ENCODE data around the gene EHD1. TPM values are rescaled to one million over a fixed set of nuclear protein-coding genes. Genes with fewer than 3 reads are reported as not detected.

The EHD1 gene
- polyA plus RNA-seq, 4 donors, result 31.3 to 94.0 (median 34.5) TPM

DNA sequence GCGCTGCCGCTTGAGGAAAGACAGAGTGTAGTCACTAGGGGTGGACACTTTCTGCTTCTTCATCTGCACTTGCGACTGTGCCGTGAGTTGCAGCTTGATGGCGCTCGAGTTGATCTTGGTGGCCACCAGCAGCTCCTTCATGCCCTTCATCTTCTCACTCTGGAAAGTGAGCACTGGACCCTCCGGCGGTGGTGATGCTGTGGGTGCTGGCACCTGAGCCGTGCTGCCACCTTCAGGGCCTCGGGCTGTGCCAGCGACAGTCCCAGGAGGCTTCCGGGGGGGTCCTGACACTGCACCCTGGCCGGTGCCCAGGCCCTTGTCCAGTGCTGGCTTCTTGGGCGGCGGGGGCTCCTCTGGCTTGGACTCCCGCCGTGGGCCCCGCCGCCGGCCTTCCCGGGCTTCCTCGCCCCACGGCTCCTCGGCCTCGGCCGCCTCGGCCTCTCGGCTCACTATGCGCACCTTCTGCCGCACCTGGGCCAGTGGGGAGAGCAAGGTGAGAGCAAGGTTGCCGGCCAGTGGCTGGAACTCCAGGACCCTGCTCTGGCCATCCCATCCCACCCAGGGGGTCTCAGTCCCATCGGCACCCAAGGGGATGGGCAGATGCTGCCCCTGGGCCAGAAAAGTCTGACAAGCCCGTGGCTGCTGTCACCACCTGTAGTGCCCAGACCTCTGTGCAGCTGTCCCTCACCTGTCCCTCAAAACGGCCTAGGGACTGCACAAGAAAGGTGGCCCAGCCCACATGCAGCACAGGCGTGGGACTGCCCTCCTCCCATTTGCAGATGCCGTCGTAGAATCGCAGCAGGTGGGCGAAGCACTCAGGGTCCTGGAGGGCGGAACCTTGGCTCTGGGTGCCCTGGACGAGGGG is 73.8 kb downstream of the EHD1 start:
- 91 to 94% (median 94%) methylated on average over 35 to 41 of the region's 41 CpGs for WGBS, 3 donors
- Histone ChIP-seq H3K27me3 (ENCODE audit: control insufficient read depth in 3 of 3, insufficient read depth in 3 of 3, low read length in 3 of 3) (no peaks in the 10 kb centered on the region), H3K4me1 (ENCODE audit: control insufficient read depth in 3 of 3, insufficient read depth in 2 of 3, low read depth in 1 of 3, low read length in 2 of 3) (peaks cover 1 to 26% (median 4%) of the 10 kb centered on the region in 3 donors), H3K9me3 (ENCODE audit: control insufficient read depth in 2 of 2, insufficient read depth in 1 of 2, low read depth in 1 of 2, low read length in 1 of 2) (no peaks in the 10 kb centered on the region), H3K36me3 (ENCODE audit: control insufficient read depth in 3 of 3, insufficient read depth in 2 of 3, low read depth in 1 of 3, low read length in 3 of 3) (peaks cover 0 to 59% (median 0%) of the 10 kb centered on the region in 3 donors), H3K27ac (ENCODE audit: low read depth in 1 of 3, low read length in 2 of 3) (peak overlapping the region in 1 of 3 donors; percentile 89), H3K4me3 (ENCODE audit: low read depth in 1 of 3, low read length in 3 of 3) (no peak overlapping the region)
- FAIRE-seq, result no peak
- no peak for DNase-seq

DNA sequence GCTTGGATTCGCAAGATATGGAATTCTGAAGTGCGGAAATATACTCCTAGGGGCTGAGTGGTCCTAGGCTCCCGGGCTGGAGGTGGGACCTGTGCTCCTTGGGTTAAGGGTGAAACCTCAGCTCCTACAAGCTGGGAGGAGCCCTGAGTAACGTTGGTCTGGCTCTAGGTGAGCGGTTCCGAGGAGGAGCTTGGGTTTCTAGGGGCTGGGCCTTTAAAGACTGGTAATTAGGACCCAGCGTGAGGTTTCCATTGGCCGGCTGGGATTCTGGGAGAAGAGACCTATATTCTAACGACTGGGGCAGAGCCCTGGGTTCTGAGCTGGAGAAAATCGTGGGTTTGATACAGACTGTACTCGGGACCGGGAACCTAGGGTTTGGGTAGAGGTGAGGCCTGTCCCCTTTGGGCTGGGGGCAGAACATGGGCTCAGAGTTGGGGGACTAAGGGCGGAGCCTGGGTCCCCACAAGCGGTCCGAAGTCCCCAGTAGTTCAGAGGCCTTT is 74.5 kb downstream of the EHD1 start:
- FAIRE-seq (no peak), DNase-seq (no peak)
- Histone ChIP-seq H3K36me3 (ENCODE audit: control insufficient read depth in 3 of 3, insufficient read depth in 2 of 3, low read depth in 1 of 3, low read length in 3 of 3) (peaks cover 0 to 66% (median 0%) of the 10 kb centered on the region in 3 donors), H3K9me3 (ENCODE audit: control insufficient read depth in 2 of 2, insufficient read depth in 1 of 2, low read depth in 1 of 2, low read length in 1 of 2) (no peaks in the 10 kb centered on the region), H3K27ac (ENCODE audit: low read depth in 1 of 3, low read length in 2 of 3) (peak overlapping the region; percentile 27 to 89 (median 83)), H3K4me1 (ENCODE audit: control insufficient read depth in 3 of 3, insufficient read depth in 2 of 3, low read depth in 1 of 3, low read length in 2 of 3) (peaks cover 0 to 21% (median 4%) of the 10 kb centered on the region in 3 donors), H3K27me3 (ENCODE audit: control insufficient read depth in 3 of 3, insufficient read depth in 3 of 3, low read length in 3 of 3) (no peaks in the 10 kb centered on the region), H3K4me3 (ENCODE audit: low read depth in 1 of 3, low read length in 3 of 3) (peak overlapping the region in 2 of 3 donors; percentile 66 to 67)
- WGBS, 3 donors, result 39 to 42% (median 40%) methylated on average over 15 of the region's 15 CpGs

DNA sequence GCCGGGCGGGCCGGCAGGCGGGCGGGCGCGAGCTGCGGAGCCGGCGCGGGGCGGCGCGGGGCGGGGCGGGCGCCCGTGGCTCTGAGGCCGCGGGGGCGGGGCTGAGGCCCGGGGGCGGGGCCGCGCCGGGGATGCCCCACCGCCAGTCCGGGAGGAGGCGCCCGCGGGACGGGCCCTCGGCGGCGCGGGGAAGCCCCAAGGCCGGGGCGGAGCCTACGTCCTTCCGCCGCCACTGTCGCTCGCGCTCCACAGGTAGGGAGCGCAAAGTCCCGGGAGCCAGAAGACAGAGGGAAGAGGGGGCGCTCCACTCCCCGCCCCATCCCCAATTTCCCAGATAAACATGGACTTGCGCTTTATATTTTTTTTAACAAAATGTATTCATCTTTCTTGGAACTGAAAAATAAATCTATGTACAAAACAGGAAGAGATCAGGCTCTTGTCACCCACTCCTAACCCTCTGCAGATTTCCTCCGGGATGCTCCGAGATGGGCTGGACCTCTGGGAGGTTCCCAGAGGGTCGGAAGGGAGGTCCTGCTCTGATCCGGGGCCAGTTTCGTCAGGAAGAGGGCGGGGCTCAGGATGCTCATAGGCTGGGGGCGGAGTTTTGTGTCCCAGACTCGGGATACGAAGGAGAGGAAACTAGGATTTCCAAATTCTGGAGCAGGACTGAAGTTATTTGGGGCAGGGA is 75.1 kb downstream of the EHD1 start, which contains the start of gene MAP4K2:
Gene MAP4K2, minus strand, starts transcription at position 57 of the 688 bp plus-strand sequence. CDS start 65 bp downstream, outside the sequence.
- no peak for FAIRE-seq
- DNase-seq, result peak; percentile 88 to 92

DNA sequence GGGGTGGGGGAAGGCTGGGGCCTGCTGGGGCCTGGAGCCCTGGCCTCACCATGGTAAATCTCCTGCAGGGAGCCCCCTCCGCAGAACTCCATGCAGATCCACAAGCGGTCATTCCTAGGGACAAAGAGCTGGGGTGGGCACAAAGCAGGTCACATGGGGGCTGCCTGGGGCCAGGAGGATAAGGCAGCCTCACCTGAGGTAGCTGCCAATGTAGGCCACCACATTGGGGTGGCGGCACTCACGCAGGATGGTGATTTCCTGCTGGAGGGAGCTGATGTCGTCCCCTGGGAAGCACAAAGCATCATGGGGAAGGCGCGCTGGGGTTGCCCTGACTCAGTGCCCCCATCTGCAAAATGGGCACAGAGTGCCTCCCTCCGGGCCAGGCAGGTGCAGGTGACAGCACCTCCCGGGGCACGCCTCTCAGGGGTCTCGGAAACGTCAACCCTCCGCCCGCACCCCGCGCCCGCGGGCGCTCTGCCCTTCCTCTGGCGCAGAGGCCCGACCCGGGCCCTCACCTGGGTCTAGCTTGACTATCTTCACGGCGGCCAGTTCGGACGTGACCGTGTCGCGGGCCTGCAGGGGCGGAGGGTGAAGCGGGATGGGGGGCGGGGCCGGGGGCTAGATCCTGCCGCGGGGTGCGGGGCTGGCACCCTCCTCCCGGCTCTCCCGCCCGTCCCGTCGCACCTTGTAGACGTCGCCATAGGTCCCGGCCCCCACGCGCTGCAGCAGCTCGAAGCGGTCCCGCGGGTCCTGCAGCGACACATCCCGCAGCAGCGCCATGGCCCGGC is 75.9 kb downstream of the EHD1 start:
- WGBS, 3 donors, result 8 to 12% (median 12%) methylated on average over 32 to 54 of the region's 54 CpGs
- Histone ChIP-seq H3K4me3 (ENCODE audit: low read depth in 1 of 3, low read length in 3 of 3) (peak overlapping the region; percentile 50 to 66 (median 54)), H3K27me3 (ENCODE audit: control insufficient read depth in 3 of 3, insufficient read depth in 3 of 3, low read length in 3 of 3) (no peaks in the 10 kb centered on the region), H3K9me3 (ENCODE audit: control insufficient read depth in 2 of 2, insufficient read depth in 1 of 2, low read depth in 1 of 2, low read length in 1 of 2) (no peaks in the 10 kb centered on the region), H3K4me1 (ENCODE audit: control insufficient read depth in 3 of 3, insufficient read depth in 2 of 3, low read depth in 1 of 3, low read length in 2 of 3) (peaks cover 0 to 21% (median 4%) of the 10 kb centered on the region in 3 donors), H3K27ac (ENCODE audit: low read depth in 1 of 3, low read length in 2 of 3) (peak overlapping the region; percentile 9 to 53 (median 48)), H3K36me3 (ENCODE audit: control insufficient read depth in 3 of 3, insufficient read depth in 2 of 3, low read depth in 1 of 3, low read length in 3 of 3) (peaks cover 0 to 64% (median 0%) of the 10 kb centered on the region in 3 donors)
- DNase-seq (no peak), FAIRE-seq (no peak)

More for the DNA sequence above, 75.1 kb downstream of the EHD1 start, which contains the start of gene MAP4K2:
- Histone ChIP-seq H3K36me3 (ENCODE audit: control insufficient read depth in 3 of 3, insufficient read depth in 2 of 3, low read depth in 1 of 3, low read length in 3 of 3) (peaks cover 0 to 70% (median 0%) of the 10 kb centered on the region in 3 donors), H3K27ac (ENCODE audit: low read depth in 1 of 3, low read length in 2 of 3) (peak within 1 kb of the TSS; percentile 27 to 89 (median 83)), H3K27me3 (ENCODE audit: control insufficient read depth in 3 of 3, insufficient read depth in 3 of 3, low read length in 3 of 3) (no peaks in the 10 kb centered on the region), H3K4me1 (ENCODE audit: control insufficient read depth in 3 of 3, insufficient read depth in 2 of 3, low read depth in 1 of 3, low read length in 2 of 3) (peaks cover 0 to 21% (median 4%) of the 10 kb centered on the region in 3 donors), H3K4me3 (ENCODE audit: low read depth in 1 of 3, low read length in 3 of 3) (peak within 1 kb of the TSS; percentile 50 to 67 (median 66)), H3K9me3 (ENCODE audit: control insufficient read depth in 2 of 2, insufficient read depth in 1 of 2, low read depth in 1 of 2, low read length in 1 of 2) (no peaks in the 10 kb centered on the region)
- 0 to 1% (median 0%) methylated on average over 31 to 58 of the region's 58 CpGs for WGBS, 3 donors

Other genes with a start within 250 kb of the EHD1 start
- 1 to 10 TPM in 3 of 4 donors, under 1 TPM in 1; 0.45 to 8.9 (median 2.7) TPM for gene NRXN2, start 155.4 kb downstream of the EHD1 start, polyA plus RNA-seq
- 10 to 100 TPM in 1 of 4 donors, 1 to 10 TPM in 3; 2.9 to 14.6 (median 4.1) TPM for gene RASGRP2, start 134.5 kb downstream of the EHD1 start, polyA plus RNA-seq
- gene PYGM, start 118.6 kb downstream of the EHD1 start, polyA plus RNA-seq, result 1 to 10 TPM in 3 of 4 donors, under 1 TPM in 1; 0.54 to 1.5 (median 1.1) TPM
- gene SF1, start 100.1 kb downstream of the EHD1 start, polyA plus RNA-seq, result 100 to 1,000 TPM in 1 of 4 donors, 10 to 100 TPM in 3; 69.8 to 328 (median 83.5) TPM
- 10 to 100 TPM in 2 of 4 donors, 1 to 10 TPM in 2; 9.2 to 13.6 (median 9.9) TPM for gene MAP4K2, start 75.4 kb downstream of the EHD1 start, polyA plus RNA-seq
- 10 to 100 TPM; 17.6 to 28.3 (median 25.2) TPM for gene MEN1, start 68.1 kb downstream of the EHD1 start, polyA plus RNA-seq
- 10 to 100 TPM in 3 of 4 donors, 1 to 10 TPM in 1; 8.3 to 36.5 (median 19.5) TPM for gene CDC42BPG, start 34.0 kb downstream of the EHD1 start, polyA plus RNA-seq
- gene ATG2A, start 38.6 kb upstream of the EHD1 start, polyA plus RNA-seq, result 10 to 100 TPM; 18.0 to 35.7 (median 24.7) TPM
- 10 to 100 TPM in 3 of 4 donors, 1 to 10 TPM in 1; 8.2 to 15.9 (median 13.6) TPM for gene PPP2R5B, start 46.1 kb upstream of the EHD1 start, polyA plus RNA-seq
- gene GPHA2, start 57.3 kb upstream of the EHD1 start, polyA plus RNA-seq, result under 1 TPM in 2 of 4 donors, not detected in 2; 0.13 to 0.19 TPM
- under 1 TPM in 1 of 4 donors, not detected in 3; 0.25 TPM for gene MAJIN, start 93.5 kb upstream of the EHD1 start, polyA plus RNA-seq
- 10 to 100 TPM in 2 of 4 donors, 1 to 10 TPM in 2; 8.1 to 22.7 (median 10.9) TPM for gene BATF2, start 118.3 kb upstream of the EHD1 start, polyA plus RNA-seq
- 100 to 1,000 TPM in 1 of 4 donors, 10 to 100 TPM in 3; 72.0 to 121 (median 85.9) TPM for gene ARL2, start 135.5 kb upstream of the EHD1 start, polyA plus RNA-seq
- gene SNX15, start 148.8 kb upstream of the EHD1 start, polyA plus RNA-seq, result 10 to 100 TPM; 23.2 to 46.6 (median 31.0) TPM
- gene SAC3D1, start 162.6 kb upstream of the EHD1 start, polyA plus RNA-seq, result 10 to 100 TPM in 2 of 4 donors, 1 to 10 TPM in 2; 6.9 to 18.1 (median 9.0) TPM
- 100 to 1,000 TPM in 2 of 4 donors, 10 to 100 TPM in 2; 26.5 to 436 (median 104) TPM for gene NAALADL1, start 179.9 kb upstream of the EHD1 start, polyA plus RNA-seq
- gene CDCA5, start 205.4 kb upstream of the EHD1 start, polyA plus RNA-seq, result 10 to 100 TPM in 2 of 4 donors, 1 to 10 TPM in 1, under 1 TPM in 1; 0.54 to 19.3 (median 8.8) TPM
- gene ZFPL1, start 205.6 kb upstream of the EHD1 start, polyA plus RNA-seq, result 10 to 100 TPM; 40.5 to 65.8 (median 53.7) TPM
- gene VPS51, start 217.6 kb upstream of the EHD1 start, polyA plus RNA-seq, result 100 to 1,000 TPM; 111 to 159 (median 136) TPM
- 10 to 100 TPM; 21.1 to 64.6 (median 40.3) TPM for gene TM7SF2, start 233.3 kb upstream of the EHD1 start, polyA plus RNA-seq
- gene ZNHIT2, start 239.1 kb upstream of the EHD1 start, polyA plus RNA-seq, result 10 to 100 TPM in 3 of 4 donors, 1 to 10 TPM in 1; 7.7 to 13.6 (median 13.0) TPM
- 1,000 to 10,000 TPM in 2 of 4 donors, 100 to 1,000 TPM in 2; 960 to 1,177 (median 1,066) TPM for gene FAU, start 243.5 kb upstream of the EHD1 start, polyA plus RNA-seq
- 10 to 100 TPM; 35.2 to 65.7 (median 50.6) TPM for gene MRPL49, start 243.7 kb upstream of the EHD1 start, polyA plus RNA-seq